Calu3 (cell line): ENCODE results near the gene PHC2. TPM values are rescaled to one million over a fixed set of nuclear protein-coding genes. Genes with fewer than 3 reads are reported as not detected.

Experiments used
- BruUV-seq: library from RNA; stranded (reverse); fragments of 400-500 nt; replicated peaks from 2 replicates; lab custom pipeline; 2021; lab: Mats Ljungman, UMichigan
- CTCF ChIA-PET: fragments of 300-600 bp; sonication (Branson Sonifier 250); formaldehyde crosslinking; loops from one replicate; lab custom pipeline; 2022; ENCODE audit warnings: antibody characterized with exemption; lab: Charles Lee
- DNase-seq: peaks from one replicate; pipeline ENCODE4 v3.0.0; 2022
- H3K27ac Mint-ChIP-seq: one replicate; pipeline ENCODE4 v1.8.0; 2022; ENCODE audit warnings: mixed read lengths; ENCODE audit not compliant: unreplicated experiment
- H3K27me3 Mint-ChIP-seq: one replicate; pipeline ENCODE4 v1.8.0; 2022; ENCODE audit warnings: mixed read lengths; ENCODE audit not compliant: unreplicated experiment
- H3K36me3 Mint-ChIP-seq: one replicate; pipeline ENCODE4 v1.8.0; 2022; ENCODE audit warnings: mild to moderate bottlenecking, moderate library complexity, mixed read lengths; ENCODE audit not compliant: insufficient read depth, unreplicated experiment
- H3K4me1 Mint-ChIP-seq: one replicate; pipeline ENCODE4 v1.8.0; 2022; ENCODE audit warnings: mild to moderate bottlenecking, low read depth, mixed read lengths; ENCODE audit not compliant: unreplicated experiment
- H3K4me3 Mint-ChIP-seq: one replicate; pipeline ENCODE4 v1.8.0; 2022; ENCODE audit warnings: mild to moderate bottlenecking, low read depth, moderate library complexity, mixed read lengths; ENCODE audit not compliant: unreplicated experiment
- H3K9me3 Mint-ChIP-seq: one replicate; pipeline ENCODE4 v1.8.0; 2022; ENCODE audit warnings: low read depth, mixed read lengths; ENCODE audit not compliant: unreplicated experiment
- intact Hi-C: fragments of 100-400 bp; cut with micrococcal nuclease; formaldehyde crosslinking; loops from one replicate; pipeline ENCODE4 v1.10.0; 2022; ENCODE audit not compliant: unreplicated experiment
- total RNA-seq: library from RNA; stranded (reverse); gene quantifications from 2 replicates; pipeline ENCODE4 v1.2.3, GENCODE V29; 2022
- TF ChIP-seq, protein P1 (sequence below): fragments of 200-600 bp; IDR thresholded peaks from one replicate; pipeline ENCODE4 v1.8.0; 2022; ENCODE audit warnings: antibody characterized with exemption; ENCODE audit not compliant: unreplicated experiment

PHC2 gene
- total RNA-seq, 1 experiment from 2014 or later: 59.5 TPM

DNA sequence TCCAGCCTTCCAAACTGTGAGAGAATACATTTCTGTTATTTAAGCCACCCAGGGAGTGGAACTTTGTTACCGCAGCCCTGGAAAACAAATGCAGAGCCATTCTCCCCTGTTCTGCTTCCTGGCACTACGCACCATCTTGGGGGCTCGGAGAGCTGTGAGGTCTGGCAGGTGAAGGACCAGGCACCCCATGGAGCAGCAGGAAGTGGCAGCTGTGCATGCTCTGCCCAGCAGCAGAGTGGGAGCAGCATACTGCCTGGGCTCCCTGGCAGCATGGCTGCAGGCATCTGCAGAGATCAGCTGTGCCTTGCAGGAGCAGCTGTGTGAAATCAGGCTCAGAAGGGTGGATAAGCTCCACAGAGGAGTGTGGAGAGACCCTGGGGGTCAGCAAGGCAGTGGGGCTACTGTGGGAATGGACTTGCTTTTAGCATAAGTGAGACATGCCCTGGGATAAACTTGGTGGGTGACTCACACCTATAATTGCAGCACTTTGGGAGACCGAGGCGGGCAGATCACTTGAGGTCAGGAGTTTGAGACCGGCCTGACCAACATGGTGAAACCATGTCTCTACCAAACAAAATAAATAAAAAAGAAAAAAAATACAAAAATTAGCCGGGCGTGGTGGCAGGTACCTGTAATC lies 23.9 kb upstream of the PHC2 start:
- no TSS peak for BruUV-seq
- CTCF ChIA-PET: interaction anchor here (1.4 kb wide), 1 partner anchor 159 kb away, joined by 11 read pairs; no protein-coding TSS in a partner anchor
- Mint-ChIP-seq H3K4me3 (no peak overlapping the region), H3K27ac (no peak overlapping the region), H3K4me1 (peaks cover 17% of the 10 kb centered on the region), H3K27me3 (peaks cover 30% of the 10 kb centered on the region), H3K36me3 (no peaks in the 10 kb centered on the region), H3K9me3 (no peaks in the 10 kb centered on the region)
- intact Hi-C loops: loop anchor here (1.0 to 5.0 kb wide), 2 partner anchors 159 to 342 kb away; no protein-coding TSS in a partner anchor
- TF ChIP-seq, protein P1, sequence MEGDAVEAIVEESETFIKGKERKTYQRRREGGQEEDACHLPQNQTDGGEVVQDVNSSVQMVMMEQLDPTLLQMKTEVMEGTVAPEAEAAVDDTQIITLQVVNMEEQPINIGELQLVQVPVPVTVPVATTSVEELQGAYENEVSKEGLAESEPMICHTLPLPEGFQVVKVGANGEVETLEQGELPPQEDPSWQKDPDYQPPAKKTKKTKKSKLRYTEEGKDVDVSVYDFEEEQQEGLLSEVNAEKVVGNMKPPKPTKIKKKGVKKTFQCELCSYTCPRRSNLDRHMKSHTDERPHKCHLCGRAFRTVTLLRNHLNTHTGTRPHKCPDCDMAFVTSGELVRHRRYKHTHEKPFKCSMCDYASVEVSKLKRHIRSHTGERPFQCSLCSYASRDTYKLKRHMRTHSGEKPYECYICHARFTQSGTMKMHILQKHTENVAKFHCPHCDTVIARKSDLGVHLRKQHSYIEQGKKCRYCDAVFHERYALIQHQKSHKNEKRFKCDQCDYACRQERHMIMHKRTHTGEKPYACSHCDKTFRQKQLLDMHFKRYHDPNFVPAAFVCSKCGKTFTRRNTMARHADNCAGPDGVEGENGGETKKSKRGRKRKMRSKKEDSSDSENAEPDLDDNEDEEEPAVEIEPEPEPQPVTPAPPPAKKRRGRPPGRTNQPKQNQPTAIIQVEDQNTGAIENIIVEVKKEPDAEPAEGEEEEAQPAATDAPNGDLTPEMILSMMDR: no peak
- no peak for DNase-seq

DNA sequence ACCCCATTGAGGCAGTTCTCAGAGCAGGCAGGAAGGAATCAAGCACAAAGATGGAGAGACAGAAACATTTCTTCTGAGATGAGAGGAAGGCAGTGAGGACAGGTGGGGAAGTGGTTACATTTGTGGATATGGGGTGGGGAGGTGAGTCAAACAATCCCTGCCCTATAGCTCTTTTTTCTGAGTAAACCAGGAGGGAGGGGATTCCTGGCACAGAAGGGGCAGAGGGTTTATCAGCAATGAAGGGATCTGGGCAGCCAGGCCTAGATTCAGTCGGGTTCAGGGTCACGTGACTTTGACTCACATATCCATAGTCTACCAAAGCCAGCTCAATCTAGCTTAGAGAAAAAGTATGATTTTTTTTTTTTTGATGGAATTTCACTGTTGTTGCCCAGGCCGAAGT lies 15.7 kb upstream of the PHC2 start:
- TF ChIP-seq, protein P1: no peak
- intact Hi-C loops: no loop called here
- CTCF ChIA-PET: no interaction called here
- peaks cover 3% of the 10 kb centered on the region for H3K4me1 Mint-ChIP-seq
- H3K27ac Mint-ChIP-seq: no peak overlapping the region
- BruUV-seq: no TSS peak
- no peaks in the 10 kb centered on the region for H3K36me3 Mint-ChIP-seq
- H3K27me3 Mint-ChIP-seq: peaks cover 40% of the 10 kb centered on the region
- H3K9me3 Mint-ChIP-seq: peaks cover under 1% of the 10 kb centered on the region
- no peak overlapping the region for H3K4me3 Mint-ChIP-seq
- no peak for DNase-seq

DNA sequence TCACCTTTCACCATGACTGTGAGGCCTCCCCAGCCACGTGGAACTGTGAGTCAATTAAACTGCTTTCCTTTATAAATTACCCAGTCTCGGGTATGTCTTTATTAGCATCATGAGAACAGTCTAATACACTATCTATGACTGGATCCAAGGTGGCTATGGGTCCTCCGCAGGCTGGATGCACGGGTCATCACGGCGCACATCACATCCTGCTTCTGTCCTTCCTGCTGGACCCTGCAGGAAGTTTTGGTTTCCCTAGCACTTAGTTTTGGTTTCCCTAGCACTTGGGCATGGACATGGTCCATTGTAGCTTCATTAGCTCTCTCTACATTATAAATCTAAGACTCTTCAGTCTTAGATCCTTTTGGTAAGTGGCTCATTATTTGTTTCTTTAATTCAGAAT lies 14.2 kb upstream of the PHC2 start:
- no peak for DNase-seq
- Mint-ChIP-seq H3K27ac (no peak overlapping the region), H3K4me1 (peaks cover 11% of the 10 kb centered on the region), H3K4me3 (no peak overlapping the region), H3K27me3 (peaks cover 48% of the 10 kb centered on the region), H3K9me3 (peaks cover 3% of the 10 kb centered on the region), H3K36me3 (no peaks in the 10 kb centered on the region)
- BruUV-seq: no TSS peak
- CTCF ChIA-PET: no interaction called here
- intact Hi-C loops: no loop called here
- TF ChIP-seq, protein P1: no peak

DNA sequence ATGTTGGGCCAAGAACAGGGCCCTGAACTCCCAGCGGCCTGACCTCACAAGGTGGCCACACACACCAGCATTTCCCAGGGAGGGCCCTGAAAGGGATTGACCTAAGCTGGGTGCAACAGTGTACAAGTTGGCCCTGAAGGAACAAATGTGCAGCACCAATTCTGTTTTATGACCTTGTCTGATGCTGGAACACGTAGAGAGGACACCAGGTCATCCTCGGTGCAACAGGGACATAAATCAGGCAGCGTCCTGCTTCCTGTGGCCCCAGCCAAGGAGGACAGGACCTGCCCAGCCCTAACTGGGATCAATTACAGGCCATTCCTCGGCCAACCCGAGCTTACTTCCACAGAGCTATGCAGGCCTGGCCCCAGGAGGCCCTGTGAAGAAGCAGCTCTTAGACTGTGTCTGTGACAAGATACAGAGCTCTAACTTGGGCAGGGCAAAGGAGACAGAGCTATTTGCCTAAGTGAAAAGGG lies 12.8 kb upstream of the PHC2 start:
- TF ChIP-seq, protein P1: no peak
- no peak for DNase-seq
- no peaks in the 10 kb centered on the region for H3K36me3 Mint-ChIP-seq
- H3K9me3 Mint-ChIP-seq: peaks cover 3% of the 10 kb centered on the region
- H3K4me3 Mint-ChIP-seq: no peak overlapping the region
- H3K4me1 Mint-ChIP-seq: peaks cover 11% of the 10 kb centered on the region
- peaks cover 34% of the 10 kb centered on the region for H3K27me3 Mint-ChIP-seq
- no peak overlapping the region for H3K27ac Mint-ChIP-seq
- no TSS peak for BruUV-seq
- intact Hi-C loops: no loop called here
- CTCF ChIA-PET: no interaction called here
